Prostate gland (tissue), 2 donors: ENCODE data around the gene COLEC11. TPM values are rescaled to one million over a fixed set of nuclear protein-coding genes. Genes with fewer than 3 reads are reported as not detected.

ENCODE experiments used
- DNase-seq: peaks from one replicate; pipeline ENCODE4 v3.0.0-alpha.2; 2019; ENCODE audit warnings: low spot score
- H3K27ac ChIP-seq, 2 donors: fragments of 200-600 bp; sonication (generic); 2 replicates each; pipeline ENCODE4 v1.5.1; 2017 to 2019
- H3K27me3 ChIP-seq: fragments of 200-600 bp; sonication (generic); replicated peaks from 2 replicates; pipeline ENCODE4 v1.5.1; 2019; ENCODE audit not compliant: insufficient read depth
- H3K36me3 ChIP-seq, 2 donors: fragments of 200-600 bp; sonication (generic); 1 replicate in 1 of 2; 2 replicates in 1 of 2; pipeline versions ENCODE4 v1.5.1 to v1.8.1; 2017 to 2019
- H3K4me1 ChIP-seq: fragments of 200-600 bp; sonication (generic); replicated peaks from 2 replicates; pipeline ENCODE4 v1.5.1; 2019
- H3K4me3 ChIP-seq, 2 donors: fragments of 200-600 bp; sonication (generic); 2 replicates each; pipeline ENCODE4 v1.5.1; 2017 to 2019
- H3K9me3 ChIP-seq: fragments of 200-600 bp; sonication (generic); 2 replicates; pipeline ENCODE4 v1.5.1; 2017
- POLR2A ChIP-seq: fragments of 450-650 bp; IDR thresholded peaks from one replicate; pipeline ENCODE4 v1.6.1; 2016; ENCODE audit warnings: antibody characterized with exemption, mild to moderate bottlenecking
- POLR2AphosphoS5 ChIP-seq: sonication (generic); formaldehyde crosslinking; IDR thresholded peaks from one replicate; pipeline ENCODE4 v1.6.1; 2017; ENCODE audit warnings: antibody characterized with exemption
- WGBS: methylation state at CpG from one replicate; pipeline ENCODE4 v1.1.5; 2018; 5-methylcytosine and 5-hydroxymethylcytosine counted together
- intact Hi-C: fragments of 100-400 bp; cut with DNase I; formaldehyde crosslinking; loops from one replicate; pipeline ENCODE4 v1.14.2; 2022
- total RNA-seq, 2 donors: library from RNA; depleted of rRNA; stranded (reverse); fragments of >200 nt; gene quantifications; one replicate each; pipeline ENCODE4 v1.1.0, GENCODE V29; 2016
- TF ChIP-seq, protein P1 (sequence below), 4 experiments: fragments of 200-600 bp in 2 of 4; fragments of 450-650 bp in 2 of 4; sonication (generic) in 2 of 4; IDR thresholded peaks; 1 replicate in 3 of 4; 2 replicates in 1 of 4; pipeline ENCODE4 v1.5.1; 2016 to 2019; ENCODE audit warnings: antibody characterized with exemption in 4 of 4, mild to moderate bottlenecking in 2 of 4, moderate library complexity in 2 of 4

Gene COLEC11
- total RNA-seq, 2 donors from 2014 or later: 2.9 to 10.5 TPM

DNA sequence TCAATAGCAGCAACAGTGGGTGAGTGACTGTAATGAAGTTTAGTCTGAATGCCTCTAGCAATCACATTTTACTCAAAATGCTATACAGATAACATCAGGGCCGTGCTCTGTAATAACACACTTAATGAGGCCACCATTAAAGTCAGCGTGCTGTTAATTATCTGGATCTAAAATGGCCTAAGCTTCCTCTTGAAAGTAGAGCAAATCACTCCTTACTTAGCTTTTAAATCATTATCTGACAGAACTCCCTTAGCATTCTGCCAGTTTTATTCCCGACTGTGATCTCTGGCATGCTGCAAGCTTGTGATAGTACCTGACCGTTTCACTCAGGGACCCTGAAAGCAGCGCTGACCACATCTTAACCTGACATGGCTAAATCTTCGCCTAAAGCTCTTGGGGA lies 10.8 kb upstream of the COLEC11 start:
- Histone ChIP-seq H3K4me3 (no peak overlapping the region), H3K27me3 (no peaks in the 10 kb centered on the region), H3K36me3 (peaks cover 5 to 8% of the 10 kb centered on the region in 2 donors), H3K27ac (peak overlapping the region in 1 of 2 donors; percentile 60), H3K4me1 (peaks cover 4% of the 10 kb centered on the region), H3K9me3 (no peaks in the 10 kb centered on the region)
- no peak for DNase-seq
- intact Hi-C loops: loop anchor here (10.0 kb wide), 1 partner anchor 61 kb away; no protein-coding TSS in a partner anchor
- TF ChIP-seq, protein P1, sequence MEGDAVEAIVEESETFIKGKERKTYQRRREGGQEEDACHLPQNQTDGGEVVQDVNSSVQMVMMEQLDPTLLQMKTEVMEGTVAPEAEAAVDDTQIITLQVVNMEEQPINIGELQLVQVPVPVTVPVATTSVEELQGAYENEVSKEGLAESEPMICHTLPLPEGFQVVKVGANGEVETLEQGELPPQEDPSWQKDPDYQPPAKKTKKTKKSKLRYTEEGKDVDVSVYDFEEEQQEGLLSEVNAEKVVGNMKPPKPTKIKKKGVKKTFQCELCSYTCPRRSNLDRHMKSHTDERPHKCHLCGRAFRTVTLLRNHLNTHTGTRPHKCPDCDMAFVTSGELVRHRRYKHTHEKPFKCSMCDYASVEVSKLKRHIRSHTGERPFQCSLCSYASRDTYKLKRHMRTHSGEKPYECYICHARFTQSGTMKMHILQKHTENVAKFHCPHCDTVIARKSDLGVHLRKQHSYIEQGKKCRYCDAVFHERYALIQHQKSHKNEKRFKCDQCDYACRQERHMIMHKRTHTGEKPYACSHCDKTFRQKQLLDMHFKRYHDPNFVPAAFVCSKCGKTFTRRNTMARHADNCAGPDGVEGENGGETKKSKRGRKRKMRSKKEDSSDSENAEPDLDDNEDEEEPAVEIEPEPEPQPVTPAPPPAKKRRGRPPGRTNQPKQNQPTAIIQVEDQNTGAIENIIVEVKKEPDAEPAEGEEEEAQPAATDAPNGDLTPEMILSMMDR (IDR thresholded peaks at IDR 0.05): no peak
- WGBS: 56% methylated on average over 6 of the region's 6 CpGs

DNA sequence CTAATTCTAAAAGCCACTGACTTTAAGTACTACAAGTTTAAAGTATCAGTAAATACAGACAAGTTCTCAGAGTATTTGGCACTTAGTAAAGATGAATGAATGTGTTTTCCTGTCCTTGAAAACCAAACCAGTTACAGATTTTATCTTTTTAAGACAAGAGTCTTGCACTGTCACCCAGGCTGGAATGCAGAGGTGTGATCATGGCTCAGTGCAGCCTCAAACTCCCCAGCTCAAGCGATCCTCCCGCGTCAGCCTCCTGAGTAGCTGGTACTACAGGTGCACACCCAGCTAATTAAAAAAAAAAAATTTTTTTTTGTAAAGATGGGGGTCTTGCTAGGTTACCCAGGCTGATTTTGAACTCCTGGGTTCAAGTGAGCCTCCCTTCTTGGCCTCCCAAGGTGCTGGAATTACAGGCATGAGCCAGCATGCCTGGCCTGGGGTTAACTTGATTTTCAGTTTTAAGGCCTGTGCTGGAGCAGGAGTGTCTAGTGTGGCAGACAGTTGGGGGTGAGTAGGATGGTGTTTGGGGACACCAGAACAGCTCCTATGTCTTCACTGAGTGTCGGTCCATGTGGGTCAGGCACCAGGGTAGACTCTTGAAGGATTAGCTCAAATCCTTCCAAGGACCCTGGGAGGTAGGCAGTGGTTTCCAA lies 10.2 kb upstream of the COLEC11 start:
- H3K4me3 ChIP-seq: no peak overlapping the region
- intact Hi-C loops: loop anchor here (10.0 kb wide), 1 partner anchor 60 kb away; no protein-coding TSS in a partner anchor
- no peak for DNase-seq

GRCh38 chr2:3585261-3586109 lies 9.4 kb upstream of the COLEC11 start:
- WGBS: 49% methylated on average over 29 of the region's 29 CpGs

More for the DNA sequence above, 10.2 kb upstream of the COLEC11 start:
- Histone ChIP-seq H3K27ac (peak overlapping the region; percentile 60), H3K9me3 (no peaks in the 10 kb centered on the region), H3K36me3 (peaks cover 4 to 5% of the 10 kb centered on the region in 2 donors), H3K27me3 (no peaks in the 10 kb centered on the region), H3K4me1 (peaks cover 4% of the 10 kb centered on the region)
- WGBS: 45% methylated on average over 4 of the region's 4 CpGs
- TF ChIP-seq POLR2A (no peak), POLR2AphosphoS5 (no peak)
- TF ChIP-seq, protein P1 (IDR thresholded peaks at IDR 0.05): no peak

GRCh38 chr2:3586220-3586619 lies 8.7 kb upstream of the COLEC11 start:
- WGBS: 88% methylated on average over 16 of the region's 16 CpGs
- Histone ChIP-seq H3K36me3 (peaks cover 0 to 5% of the 10 kb centered on the region in 2 donors), H3K27me3 (no peaks in the 10 kb centered on the region), H3K4me3 (no peak overlapping the region), H3K4me1 (peaks cover 4% of the 10 kb centered on the region), H3K27ac (peak overlapping the region; percentile 60), H3K9me3 (no peaks in the 10 kb centered on the region)
- DNase-seq: no peak
- intact Hi-C loops: loop anchor here (10.0 kb wide), 1 partner anchor 59 kb away; no protein-coding TSS in a partner anchor
- TF ChIP-seq, protein P1 (IDR thresholded peaks at IDR 0.05): no peak
- no peak for TF ChIP-seq POLR2AphosphoS5
- no peak for TF ChIP-seq POLR2A

More at GRCh38 chr2:3585261-3586109, 9.4 kb upstream of the COLEC11 start:
- H3K36me3 ChIP-seq: peaks cover 0 to 5% of the 10 kb centered on the region in 2 donors
- H3K4me3 ChIP-seq: no peak overlapping the region
- intact Hi-C loops: loop anchor here (10.0 kb wide), 1 partner anchor 59 kb away; no protein-coding TSS in a partner anchor
- H3K27ac ChIP-seq: peak overlapping the region; percentile 60
- no peaks in the 10 kb centered on the region for H3K9me3 ChIP-seq
- H3K4me1 ChIP-seq: peaks cover 4% of the 10 kb centered on the region
- DNase-seq: no peak
- H3K27me3 ChIP-seq: no peaks in the 10 kb centered on the region
- TF ChIP-seq, protein P1 (IDR thresholded peaks at IDR 0.05): no peak
- TF ChIP-seq POLR2AphosphoS5: no peak
- TF ChIP-seq POLR2A: no peak
